NCI-H2196 treated with DMSO at 0.1 percent for 48 hours (cell line): ENCODE results near the gene CXXC4.

Experiments used
- DNase-seq: peaks from one replicate; lab custom pipeline; 2025; ENCODE audit not compliant: unreplicated experiment; lab: John Stamatoyannopoulos, UW

CXXC4 gene

DNA sequence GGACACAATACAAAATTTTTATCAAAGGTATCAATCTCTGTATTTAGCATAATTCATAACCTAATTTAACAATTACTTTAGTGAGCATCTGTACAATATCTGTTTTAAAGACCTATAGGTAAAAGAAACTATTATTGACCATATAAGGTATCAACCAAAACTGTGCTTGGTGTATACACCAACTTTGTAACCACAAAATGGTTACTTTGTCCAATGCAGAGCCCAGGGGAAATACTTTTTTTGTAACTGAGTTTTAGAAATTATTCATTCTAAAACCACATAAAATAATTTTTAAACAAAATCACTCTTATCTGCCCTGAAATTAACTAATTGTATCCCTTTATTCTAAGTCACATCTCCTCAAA is 5.0 kb downstream of the CXXC4 start:
- no peak for DNase-seq

DNA sequence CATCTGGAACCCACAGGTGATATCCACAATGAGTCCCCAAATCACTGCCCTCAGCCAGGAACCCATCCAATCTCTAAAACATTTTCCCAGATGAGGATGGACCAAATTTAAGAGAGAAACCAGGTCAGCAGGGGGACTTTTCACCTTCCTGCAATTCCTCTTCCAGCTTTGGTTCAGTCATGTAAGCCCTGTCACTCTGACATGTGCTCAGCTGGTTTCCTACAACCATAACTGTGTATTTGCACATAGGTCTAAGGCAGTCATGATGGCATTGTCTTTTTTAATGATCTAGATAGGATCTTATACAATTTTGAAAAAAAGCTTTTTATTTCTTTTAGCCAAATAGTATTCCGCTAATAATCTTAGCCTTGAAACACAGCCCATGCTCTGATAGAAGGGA is 6.5 kb downstream of the CXXC4 start:
- no peak for DNase-seq

DNA sequence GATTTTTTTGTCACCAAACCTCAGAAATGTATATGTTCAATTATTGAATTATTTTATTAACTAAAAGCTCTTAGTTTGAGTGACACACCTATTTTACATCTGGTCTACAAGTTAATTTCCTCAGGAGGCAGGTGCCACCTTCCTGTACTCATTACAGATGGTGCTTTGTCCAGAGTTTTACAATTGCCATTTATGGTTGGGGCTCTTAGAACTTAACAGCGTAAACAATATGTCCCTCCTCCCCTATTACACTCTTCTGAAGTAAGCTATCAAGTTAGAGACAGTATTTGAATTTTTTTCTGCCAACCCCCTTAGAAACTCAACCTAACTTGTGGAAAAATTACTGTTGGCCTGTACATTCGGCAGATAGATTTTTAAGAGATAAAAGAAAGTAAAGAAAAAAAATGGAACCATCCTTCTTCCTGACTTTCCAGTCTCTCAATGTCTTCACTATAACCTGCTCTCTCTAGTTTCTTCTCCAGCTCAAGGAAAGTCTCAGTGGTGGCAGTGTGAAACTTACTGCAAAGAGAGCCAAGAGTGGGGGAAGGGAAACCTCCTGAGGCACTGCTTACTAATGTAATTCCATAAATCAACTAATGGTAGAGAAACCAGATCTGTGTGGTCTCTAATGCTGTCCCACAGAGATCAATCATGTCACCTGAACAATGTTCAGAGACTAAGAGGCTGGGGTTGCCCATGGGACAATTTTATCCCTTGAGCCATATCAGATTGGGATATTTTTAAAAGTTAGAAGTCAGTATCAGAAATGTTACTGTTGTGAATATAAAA is 7.8 kb downstream of the CXXC4 start:
- DNase-seq = no peak

DNA sequence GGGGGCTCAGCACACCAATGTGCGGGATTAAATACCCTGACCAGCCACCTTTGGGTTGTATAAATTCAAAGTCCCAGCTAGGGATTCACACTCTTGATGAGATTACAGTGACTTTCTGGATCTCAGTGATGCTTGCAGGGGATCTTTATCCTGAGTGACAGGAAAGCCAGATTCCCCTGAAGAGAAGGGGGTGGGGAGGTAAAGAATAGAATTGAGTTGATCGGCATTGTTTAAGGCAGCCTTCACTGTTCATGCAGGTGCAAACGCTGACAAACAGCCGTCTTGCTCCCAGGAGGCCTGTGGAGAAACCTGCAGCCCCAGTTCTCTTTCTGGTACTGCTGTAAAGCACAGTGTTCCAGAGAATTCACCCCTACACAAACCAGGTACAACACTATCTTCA is 19.0 kb downstream of the CXXC4 start:
- DNase-seq = no peak

DNA sequence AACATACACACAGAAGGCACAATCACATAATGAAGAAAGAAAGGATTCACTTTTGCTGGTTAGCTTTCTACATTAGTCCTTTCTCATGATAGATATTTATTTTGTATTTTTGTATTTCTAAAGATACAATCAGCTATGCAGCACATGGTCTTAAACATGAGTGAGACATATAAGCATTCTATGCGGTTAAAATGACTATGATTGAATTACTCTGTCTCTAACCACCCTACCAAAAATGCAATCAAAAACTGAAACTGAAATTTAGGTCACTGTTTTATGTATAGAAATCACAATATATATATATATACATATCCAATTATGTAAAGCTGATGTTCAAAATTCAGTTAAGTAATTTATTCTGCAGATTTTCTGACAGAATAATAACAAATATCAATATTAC is 21.9 kb downstream of the CXXC4 start:
- no peak for DNase-seq

DNA sequence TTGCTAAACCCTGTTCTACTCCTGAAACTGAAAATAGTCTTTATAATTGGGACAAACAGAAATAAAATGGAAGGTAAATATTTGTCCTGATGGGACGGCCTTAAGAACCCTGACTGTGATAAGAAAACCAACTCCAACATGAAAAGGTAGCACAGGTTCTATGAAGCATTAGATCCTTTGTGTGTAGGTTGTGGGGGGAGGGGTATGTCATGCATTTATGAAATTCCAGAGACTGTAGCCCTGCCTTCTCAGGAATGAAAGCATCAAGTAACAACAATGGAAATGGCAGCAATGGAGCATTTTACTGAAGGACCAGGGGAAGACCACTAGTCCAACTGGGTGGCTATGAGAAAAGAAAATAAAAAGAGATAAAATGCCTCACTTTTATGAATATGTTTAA is 23.9 kb downstream of the CXXC4 start:
- DNase-seq = no peak

DNA sequence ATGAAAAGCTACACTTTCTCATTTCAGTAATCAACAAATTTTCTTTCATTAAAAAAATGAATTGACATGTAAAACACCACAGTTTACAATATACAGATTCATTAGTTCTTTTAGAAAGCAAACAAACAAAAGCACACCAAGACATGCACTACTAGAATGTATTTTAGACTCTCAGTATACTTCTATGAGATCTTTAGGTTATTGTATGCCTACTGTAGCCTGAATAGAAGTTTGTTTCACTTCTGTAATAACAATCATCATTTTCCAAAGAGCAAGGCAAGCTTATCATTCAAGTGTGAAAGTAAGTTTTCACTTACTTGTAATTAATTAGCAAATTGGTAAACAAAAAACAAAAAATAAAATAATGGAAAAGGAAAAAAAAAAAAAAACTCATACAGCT is 24.9 kb downstream of the CXXC4 start:
- DNase-seq = no peak

DNA sequence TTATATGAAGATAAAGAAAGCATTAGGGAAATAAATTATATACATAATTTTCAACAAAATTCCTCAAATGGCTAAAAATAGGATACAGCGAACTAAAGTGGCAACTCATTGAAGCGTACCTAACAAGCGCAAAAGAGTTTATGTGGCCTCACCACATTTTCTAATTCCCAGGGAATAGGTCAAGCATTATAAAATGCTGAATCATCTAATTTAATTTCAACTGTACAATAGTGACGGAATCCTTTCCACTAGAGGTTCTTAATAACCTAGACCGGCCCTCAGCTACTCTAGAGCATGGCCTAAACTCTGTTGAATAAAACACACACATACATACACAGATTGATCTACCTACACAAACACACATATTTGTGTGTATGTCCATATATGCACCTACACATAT is 29.1 kb downstream of the CXXC4 start:
- no peak for DNase-seq

DNA sequence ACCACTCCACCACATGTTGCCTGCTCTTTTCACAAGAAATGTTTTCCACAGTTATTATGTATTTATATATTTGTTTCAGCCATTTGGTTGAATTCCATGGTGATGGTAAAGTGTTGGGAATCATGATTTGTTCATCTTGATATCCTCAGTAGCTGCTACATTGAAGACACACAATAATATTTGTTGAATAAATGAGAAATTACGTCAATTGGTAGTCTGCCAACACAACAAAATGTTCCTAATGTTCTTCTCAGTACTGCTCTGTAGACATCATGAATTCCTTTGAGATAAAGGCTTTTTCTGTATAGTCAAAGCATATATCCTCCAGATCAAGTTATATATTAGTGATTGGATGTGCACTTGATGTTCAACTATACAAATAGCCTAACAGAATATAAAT is 29.5 kb downstream of the CXXC4 start:
- no peak for DNase-seq

DNA sequence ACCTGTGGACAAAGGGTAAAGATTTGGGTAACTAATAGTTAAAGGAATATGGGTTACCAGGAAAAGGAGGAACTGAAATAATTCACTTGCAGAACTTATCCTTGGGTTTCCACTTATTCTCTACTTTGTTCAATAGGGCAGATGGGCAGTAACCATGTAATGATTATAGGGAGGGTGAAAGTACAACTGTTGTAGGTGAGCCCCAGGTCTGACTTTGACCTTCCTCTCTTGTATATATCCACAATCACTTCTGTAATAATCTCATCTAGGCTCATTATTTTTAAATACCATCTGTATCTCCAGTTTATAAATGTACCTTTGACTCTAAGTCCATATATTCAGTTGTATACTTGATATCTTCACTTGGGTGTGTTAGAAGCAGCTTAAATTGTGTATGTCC is 32.1 kb downstream of the CXXC4 start:
- no peak for DNase-seq

DNA sequence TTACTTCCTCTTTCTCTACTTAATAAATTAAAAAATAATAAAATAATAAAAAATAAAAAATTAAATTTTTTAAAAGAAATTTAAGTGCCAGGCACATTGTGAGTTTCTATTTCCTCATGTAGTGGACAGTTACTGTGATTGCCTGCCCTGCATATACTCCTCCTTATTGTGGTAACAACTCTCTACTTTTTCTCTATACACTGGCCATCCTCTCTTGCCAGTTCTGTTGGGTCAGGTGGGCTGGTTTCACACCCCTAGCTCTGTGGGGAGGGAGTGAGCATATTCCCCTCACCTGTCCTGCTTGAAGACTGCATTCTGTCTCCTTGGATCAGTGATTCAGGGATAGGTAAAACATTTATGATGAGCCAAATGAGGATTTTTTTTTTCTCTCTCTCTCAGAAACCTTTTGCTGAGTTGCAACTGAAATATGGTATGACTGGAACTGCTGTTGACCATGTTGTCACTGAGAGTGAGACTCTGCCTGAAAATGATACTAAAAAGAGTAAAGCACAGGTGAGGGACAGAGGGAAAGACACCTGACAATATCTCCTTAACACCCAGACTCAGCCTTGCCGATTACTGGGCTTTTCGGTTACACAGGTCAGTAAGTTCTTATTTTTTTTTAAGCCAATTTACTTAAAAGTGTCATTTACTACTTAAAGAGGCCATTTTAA is 37.2 kb downstream of the CXXC4 start:
- no peak for DNase-seq

DNA sequence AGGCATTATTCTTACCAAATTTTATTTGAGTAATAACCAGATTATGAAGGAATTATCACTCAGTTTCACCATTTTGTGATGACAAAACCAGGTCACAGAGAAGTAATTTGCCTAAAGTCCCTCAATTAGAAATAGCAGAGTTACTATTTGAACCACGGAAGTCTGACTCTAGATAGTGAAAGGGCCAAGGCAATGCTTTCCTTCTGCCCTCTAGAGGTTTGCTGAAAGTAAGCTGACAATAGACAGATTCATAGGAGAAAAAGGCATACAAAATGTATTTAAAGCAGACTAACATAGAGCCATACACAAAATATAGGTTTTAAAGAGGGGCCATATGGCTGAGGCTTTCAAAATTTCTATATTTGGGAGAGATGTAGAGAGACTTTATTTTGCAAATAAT is 43.1 kb downstream of the CXXC4 start:
- no peak for DNase-seq

DNA sequence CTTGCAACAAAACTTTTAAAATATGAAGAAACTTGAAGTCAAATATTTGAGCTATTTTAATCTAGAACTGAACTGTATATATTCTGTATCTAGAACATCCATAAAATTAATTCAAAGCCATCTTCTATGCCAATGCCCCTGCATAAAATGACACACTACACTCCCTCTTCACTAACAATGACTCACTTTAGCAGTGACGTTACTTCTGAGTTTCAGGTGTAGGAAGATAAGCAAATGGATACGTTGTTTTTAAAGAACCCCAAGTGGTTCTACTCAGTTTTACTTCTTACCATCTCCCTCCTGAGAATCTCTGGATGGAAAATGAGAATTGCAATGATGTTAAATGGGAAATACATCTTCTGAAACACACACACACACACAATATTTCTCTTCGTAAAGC is 45.2 kb downstream of the CXXC4 start:
- no peak for DNase-seq

DNA sequence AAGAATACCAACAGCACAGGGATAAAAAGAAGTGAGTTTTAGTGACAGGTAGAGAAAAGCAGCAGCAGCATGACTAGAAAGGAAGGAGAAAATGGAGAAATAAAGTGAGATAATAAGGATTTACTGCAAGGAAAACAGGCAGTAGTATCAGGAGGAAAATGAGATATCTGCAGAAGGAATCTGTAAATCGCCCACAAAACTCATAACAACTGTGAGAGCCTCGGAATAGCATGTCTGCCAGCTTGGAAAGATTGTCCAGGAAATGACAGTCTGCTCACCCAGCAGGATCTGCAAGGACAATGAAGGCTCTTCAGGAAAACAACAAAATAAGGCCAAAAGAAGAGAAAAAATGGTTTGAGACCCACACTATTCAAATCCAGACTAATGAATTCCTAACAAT is 47.4 kb downstream of the CXXC4 start:
- DNase-seq = no peak

DNA sequence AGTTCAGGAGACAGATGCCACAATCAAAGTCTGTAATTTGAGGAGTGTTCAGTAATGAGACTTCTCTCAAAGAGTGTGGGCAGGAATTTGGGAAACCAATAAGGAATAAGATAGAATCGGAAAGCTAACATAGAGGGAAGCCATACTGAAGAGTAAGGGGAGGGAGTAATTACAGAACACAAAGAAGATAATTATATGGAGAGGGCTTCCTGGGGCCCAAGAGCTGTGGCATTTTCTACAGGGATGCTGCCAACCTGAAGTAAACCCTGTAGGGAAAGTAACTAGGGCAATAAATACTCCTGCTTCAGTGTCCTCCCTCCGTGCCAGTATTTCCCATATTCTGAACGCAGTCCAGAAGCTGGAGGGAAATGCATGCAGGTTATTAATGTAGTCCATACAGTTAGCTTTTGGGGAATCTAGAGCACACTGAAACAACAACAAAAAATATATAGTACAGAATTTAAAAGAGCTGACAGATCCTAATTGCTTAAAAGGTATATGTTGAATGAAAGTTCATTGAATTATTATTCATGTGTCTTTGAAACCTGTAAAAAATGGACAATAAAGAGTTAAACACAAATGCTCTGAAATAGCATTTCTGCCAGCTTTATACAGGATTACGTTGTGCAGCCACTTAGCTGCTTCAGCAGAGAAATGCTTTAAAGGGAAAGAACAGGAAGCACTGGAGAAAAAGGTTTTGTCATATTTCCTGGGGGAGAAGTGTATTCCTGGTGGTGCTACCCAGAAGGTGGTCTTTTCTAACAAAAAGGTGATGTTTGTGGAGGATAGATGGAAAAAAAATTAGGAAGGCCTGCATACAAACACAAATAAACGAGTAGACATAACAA is 48.0 kb downstream of the CXXC4 start:
- DNase-seq = no peak

DNA sequence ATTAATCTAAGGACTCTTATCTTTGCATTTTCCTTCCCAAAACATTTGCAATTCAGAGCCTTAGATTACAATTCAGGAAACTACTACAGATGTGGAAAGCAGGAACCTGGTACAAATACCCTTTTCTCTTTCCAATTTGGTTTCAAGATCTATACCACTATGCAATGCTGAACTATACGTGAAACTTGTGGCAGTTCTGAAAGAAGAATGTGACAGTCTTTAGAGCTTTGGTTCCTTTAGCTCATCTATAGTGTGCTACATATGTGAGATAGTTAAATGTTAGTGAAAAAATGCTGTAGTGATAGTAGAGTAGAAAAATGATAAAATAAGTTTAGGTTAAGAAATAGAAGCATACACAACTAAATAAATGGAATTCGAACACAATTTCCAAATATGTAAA is 50.0 kb downstream of the CXXC4 start:
- no peak for DNase-seq

DNA sequence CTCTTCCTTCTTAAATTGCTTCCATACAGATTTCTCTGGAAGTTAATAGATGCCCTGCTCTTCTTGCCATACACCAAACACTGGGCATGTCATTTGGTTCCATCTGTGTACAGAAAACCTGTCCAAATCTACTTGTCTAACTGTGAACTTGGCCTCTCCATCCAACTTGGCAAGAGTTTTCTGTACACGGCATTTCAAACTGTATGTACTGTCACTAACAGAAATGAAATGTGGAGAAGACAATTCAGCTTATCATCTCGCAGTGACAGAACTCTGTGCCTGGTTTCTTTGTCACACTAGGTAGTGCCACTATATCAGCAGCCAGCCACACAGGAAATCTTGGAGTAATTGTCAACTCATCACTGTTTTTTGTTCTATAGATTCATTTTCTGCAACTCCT is 58.2 kb downstream of the CXXC4 start:
- DNase-seq = no peak

DNA sequence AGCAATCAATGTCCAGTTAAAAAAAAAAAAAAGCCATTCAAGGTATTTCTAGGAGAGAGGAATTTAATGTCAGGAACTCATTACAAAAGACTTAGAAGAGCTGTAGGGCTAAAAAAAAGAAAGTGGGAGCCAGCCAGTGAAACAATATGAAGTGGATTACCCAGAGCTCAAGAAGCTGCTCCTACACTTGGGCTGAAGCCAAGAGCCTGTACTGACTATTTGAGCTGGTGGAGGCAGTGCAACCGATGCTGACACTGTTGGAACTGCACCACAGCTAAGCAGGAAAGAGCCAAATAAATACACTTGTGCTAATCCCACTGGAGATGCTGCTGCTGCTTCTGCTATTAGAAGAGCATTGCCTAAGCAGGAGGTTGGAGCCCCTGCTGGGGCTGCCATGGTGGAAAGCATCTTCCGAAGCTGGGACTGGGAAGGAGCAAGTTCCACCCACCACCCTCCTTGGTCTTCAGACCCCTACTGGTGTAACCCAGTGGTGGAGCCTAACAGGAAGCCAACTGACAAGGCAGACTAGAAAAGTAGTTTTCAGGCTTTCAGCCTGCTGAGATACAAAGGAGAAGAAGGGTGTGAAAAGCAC is 65.4 kb downstream of the CXXC4 start:
- no peak for DNase-seq

DNA sequence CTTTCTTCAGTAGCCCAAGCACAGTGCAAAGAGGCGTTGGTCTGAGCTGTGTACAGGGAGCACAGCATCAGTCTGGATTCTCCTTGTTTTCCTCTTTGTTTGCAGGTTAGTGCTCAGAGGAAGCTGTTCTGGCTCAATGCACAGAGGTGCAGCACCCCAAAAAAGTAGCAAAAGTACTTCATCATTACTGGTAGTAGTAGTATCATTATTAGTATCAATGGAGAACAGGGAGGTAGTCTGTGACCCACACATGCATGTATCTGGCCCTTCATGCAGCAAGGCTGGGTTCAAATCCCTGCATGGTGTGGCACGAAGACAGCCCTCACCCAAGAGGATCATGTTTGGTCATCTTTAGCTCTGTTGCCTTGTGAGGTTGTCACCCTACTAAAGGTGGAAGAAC is 68.7 kb downstream of the CXXC4 start:
- DNase-seq = no peak

DNA sequence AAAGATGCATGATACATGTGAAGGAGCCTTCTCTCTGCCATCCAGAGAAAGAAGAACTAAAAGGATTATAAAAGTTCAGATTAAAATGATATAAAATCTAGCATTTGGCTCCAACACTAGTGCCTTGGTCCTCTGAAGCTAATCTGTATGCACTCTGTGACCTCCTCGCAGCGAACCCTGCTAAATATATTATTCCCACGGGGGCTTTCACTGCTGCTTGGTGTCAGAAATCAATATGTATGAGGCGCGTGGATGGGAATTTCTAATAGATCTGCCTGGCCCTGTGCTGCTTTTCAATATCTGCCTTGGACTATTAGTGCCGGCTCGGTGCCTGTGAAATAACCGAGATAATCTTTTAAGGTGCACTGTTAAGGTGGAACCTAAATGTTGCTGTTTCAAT is 69.7 kb downstream of the CXXC4 start:
- no peak for DNase-seq

DNA sequence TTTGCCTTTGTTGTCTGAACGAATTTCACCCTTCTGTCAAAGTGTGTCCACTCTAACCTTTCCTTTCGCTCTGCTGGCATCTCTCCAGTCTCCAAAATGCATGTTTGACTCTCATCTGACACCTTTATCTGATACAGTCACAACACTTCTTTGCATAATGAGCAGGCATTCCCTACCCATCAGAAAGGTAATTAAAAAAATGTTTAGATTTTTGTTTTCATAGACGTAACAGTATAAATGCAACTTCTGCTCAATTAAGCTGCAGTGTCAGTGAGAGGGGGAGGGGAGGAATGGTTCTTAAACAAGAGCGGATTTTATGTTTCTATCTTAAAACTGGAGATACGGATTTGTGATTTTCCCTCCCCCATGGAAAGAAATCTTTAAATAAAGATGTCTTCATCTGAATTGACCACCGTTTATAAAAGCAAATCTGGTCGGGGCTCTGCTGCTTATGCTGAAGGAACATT is 70.2 kb downstream of the CXXC4 start:
- no peak for DNase-seq

DNA sequence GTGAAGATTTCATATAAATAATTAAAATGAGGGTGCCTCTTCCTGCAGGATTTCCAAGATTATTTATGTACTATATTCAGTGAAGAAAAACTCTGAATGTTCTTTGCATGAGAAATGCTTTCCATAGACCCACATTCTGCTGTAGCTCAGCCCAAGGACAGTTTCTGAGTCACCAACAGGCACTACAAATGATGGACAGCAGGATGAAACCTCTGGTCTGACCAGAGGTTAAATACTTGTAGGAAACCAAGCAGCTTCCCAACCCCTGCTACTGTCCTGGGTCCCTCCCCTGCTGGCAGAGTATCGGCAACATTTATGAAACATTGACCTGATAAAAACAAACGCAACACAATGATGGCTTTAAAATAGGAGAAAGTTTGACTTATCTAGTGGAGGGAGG is 73.1 kb downstream of the CXXC4 start:
- no peak for DNase-seq
